Stimulated activated CD4-positive, alpha-beta T cell treated with anti-CD3 and anti-CD28 coated beads, TNF-alpha, amount 100 ng/mL, for 48 hours (primary cell): ENCODE data around the gene GRIA3.
"Not testable (repeated sequence)": the region's sequence is repeated elsewhere in the genome, so short reads cannot be mapped to it uniquely, and the experiment has no call there.

Experiments used
- DNase-seq, 3 donors: peaks; one replicate each; pipeline ENCODE4 v3.0.0-alpha.2; 2020; ENCODE audit warnings: low read depth in 3 of 3

The GRIA3 gene

DNA sequence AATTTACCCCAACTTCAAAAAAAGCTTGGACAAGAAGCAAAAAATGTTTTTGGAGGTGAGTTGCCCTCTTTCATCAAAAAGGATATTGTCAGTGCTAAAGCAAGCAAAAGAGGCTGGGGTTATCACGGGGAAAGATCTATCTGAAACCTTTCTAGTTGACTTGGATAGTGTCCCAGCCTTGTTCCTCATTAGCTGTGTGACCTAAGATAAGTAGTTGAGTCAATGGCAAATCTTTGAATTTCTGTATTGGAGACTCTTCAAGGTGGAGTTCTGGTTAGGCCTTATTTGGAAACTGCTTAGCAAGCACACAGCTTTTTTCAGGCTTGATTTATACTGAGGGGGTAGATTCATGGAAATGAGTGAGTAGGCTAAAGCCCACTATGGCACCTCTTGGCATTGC lies 271.6 kb downstream of the GRIA3 start:
- DNase-seq: no peak

- DNase-seq: no peak
Observed at GRCh38 chrX:123464709-123465108, 280.6 kb downstream of the GRIA3 start.

- DNase-seq: no peak
Observed at GRCh38 chrX:123468481-123468880, 284.4 kb downstream of the GRIA3 start.

- DNase-seq: no peak
Observed at GRCh38 chrX:123475068-123475724, 291.1 kb downstream of the GRIA3 start.

GRCh38 chrX:123476611-123477219 lies 292.6 kb downstream of the GRIA3 start:
- DNase-seq: no peak

GRCh38 chrX:123477673-123478072 lies 293.6 kb downstream of the GRIA3 start:
- no peak for DNase-seq

GRCh38 chrX:123481913-123482851 lies 298.1 kb downstream of the GRIA3 start:
- no peak for DNase-seq

DNA sequence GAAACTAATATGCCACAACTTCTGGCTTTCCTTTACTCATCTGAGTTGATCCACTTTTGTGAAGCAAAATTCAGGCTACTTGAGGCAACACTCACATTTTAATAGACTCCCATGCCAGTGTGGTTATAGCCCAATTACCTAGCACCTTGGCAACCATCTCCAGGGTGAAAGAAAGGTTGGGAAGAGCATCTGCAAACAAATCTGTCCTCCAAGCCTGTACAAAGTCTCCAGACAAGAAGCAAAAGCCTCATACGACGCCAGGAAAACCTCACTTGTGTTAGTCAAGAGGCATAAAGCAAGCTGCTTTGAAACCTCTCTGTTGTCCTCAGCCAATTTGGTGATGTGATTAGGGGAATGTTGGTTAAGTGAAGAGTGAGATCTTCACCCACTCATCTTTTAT lies 302.2 kb downstream of the GRIA3 start:
- DNase-seq: no peak

DNA sequence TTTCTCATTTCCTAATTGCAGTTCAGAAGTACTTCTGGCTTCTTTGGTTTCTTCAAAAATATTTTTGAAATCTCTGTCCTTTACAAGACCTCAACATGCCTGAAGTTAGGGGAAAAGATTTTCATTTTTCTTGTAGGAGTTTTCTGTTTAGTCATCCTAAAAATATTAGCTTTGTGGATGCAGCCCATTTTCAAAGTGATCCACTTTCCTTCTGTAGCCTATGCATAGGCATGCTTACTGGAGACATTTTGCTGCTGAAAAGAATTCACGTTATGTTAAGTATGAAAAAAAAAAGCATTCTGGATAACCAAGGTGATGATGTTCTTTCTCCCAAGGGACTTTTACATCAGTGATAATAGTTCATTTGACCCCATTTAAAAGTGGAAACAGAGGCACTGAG lies 303.2 kb downstream of the GRIA3 start:
- DNase-seq: no peak

- DNase-seq: no peak
Observed at GRCh38 chrX:123487669-123488068, 303.6 kb downstream of the GRIA3 start.

DNA sequence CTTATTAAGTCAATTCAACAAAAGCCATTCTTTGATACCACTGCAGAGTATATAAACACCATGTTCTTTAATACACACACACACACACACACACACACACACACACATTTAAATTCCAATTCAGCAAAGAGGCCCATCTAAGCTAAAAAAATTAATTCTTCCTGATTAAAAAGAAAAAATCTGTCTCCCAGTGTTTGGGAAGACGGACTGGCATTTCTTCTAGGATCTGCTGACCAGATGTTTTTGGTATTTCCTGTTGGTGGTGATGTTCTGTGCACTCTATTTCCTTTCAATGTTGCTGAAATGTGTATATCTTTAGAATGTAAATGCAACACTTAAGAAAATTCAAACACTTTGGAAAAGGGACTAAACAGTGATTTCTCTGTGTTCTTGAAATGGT lies 304.9 kb downstream of the GRIA3 start:
- DNase-seq: no peak

GRCh38 chrX:123493857-123494256 lies 309.8 kb downstream of the GRIA3 start:
- DNase-seq: no peak

- DNase-seq: no peak
Observed at GRCh38 chrX:123499787-123500186, 315.7 kb downstream of the GRIA3 start.

GRCh38 chrX:123504047-123504446 lies 320.0 kb downstream of the GRIA3 start:
- DNase-seq: no peak

DNA sequence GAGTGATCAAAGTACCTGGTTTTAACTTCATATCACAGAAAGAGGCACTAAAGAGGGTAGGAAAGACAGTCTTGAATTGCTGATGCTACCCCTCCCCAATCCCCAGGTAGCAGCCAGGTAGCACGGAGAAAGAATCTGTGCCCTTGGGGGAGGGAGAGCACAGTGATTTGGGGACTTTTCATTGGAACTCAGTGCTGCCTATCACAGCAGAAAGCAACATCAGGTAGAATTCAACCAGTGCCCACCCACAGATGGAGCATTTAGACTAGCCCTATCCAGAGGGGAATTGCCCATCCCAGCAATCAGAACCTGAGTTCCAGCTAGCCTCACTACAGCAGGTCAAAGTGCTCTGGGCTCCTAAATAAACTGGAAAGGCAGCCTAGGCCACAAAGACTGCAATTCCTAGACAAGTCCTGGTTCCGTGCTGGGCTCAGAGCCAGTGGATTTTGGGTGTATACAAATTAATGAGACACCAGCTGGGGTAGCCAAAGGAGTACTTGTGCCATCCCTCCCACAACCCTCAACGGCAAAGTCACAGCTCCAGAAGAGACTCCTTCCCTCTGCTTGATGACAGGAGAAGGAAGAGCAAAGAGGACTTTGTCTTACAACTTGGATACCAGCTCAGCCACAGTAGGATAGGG lies 320.7 kb downstream of the GRIA3 start:
- DNase-seq: no peak

GRCh38 chrX:123513585-123514278 lies 329.7 kb downstream of the GRIA3 start:
- DNase-seq: no peak

GRCh38 chrX:123514279-123514640 lies 330.2 kb downstream of the GRIA3 start:
- DNase-seq: not testable (repeated sequence)

DNA sequence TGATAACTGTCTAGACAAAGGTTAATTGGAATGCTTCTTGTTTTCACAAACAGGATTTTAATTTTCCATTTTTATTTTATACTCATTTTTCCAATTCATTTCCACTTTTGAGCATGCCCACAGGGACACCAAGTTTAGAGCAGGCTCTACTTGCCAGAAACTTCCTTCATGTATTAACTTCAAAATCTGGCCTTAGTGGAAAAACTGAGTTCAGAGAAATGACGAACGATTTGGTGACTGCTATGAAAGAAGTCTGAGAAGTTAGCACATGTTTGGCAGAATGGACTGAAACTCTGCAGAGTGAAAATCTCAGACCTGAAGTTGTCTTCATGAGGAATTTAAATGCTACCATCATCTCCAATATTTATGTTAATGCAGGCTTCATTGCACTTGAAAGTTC lies 334.7 kb downstream of the GRIA3 start:
- no peak for DNase-seq

DNA sequence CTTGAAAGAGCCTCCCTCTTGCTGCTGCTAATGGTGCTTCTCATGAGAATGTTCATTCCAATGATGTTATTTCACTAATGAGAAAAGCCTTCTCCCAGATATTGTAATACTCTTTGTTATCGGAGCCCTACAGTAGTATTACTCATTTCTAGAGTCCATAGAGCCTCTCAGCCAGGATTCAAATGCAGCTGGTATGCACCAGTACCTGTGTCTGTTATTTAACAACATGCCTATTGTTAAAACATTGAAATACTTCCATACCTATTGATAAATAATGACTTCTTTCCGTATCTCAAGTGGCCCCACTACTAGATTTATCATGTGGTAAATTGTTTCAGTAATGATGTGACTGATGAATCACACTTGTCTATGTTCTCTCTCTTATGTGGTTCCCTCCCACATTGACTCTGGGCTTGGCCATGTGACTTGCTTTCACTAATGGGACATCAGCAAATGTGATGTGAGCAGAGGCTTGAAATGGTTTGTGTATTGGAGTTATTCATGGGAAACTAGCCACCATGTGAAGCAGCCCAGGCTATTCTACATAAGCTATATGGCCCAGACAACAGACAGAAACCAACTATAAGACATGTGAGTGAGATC lies 341.1 kb downstream of the GRIA3 start:
- no peak for DNase-seq

DNA sequence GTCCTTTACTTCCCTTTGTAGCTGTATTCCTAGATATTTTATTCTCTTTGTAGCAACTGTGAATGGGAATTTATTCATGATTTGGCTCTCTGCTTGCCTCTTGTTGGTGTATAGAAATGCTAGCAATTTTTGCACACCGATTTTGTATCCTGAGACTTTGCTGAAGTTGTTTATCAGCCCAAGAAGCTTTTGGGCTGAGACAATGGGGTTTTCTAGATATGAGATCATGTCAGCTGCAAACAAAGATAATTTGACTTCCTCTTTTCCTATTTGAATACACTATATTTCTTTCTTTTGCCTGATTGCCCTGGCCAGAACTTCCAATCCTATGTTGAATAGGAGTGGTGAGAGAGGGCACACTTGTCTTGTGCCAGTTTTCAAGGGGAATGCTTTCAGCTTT lies 346.6 kb downstream of the GRIA3 start:
- not testable (repeated sequence) for DNase-seq
